Neural cell (in vitro differentiated cells): ENCODE measurements around the gene SWI5.

Experiments used
- EZH2 ChIP-seq: fragments of 200-600, 300-800 bp; shearing (Covaris generic), sonication (generic); IDR thresholded peaks from 2 replicates; pipeline ENCODE4 v1.6.1; 2014; ENCODE audit warnings: antibody characterized with exemption, low read length, borderline replicate concordance, mild to moderate bottlenecking; ENCODE audit not compliant: insufficient read depth, poor library complexity, severe bottlenecking
- SMC3 ChIP-seq: fragments of 450-650 bp; conservative IDR thresholded peaks from 2 replicates; pipeline ENCODE4 v1.6.1; 2014; ENCODE audit warnings: antibody characterized with exemption, mild to moderate bottlenecking, moderate library complexity; ENCODE audit not compliant: poor library complexity
- TAF1 ChIP-seq: IDR thresholded peaks from 2 replicates; pipeline ENCODE4 v1.6.1; 2012; ENCODE audit warnings: low read depth
- TF ChIP-seq, protein P1 (sequence below): fragments of 450-650 bp; IDR thresholded peaks from 2 replicates; pipeline ENCODE4 v1.5.1; 2014; ENCODE audit warnings: antibody characterized with exemption, mild to moderate bottlenecking, moderate library complexity; ENCODE audit not compliant: poor library complexity, severe bottlenecking

DNA sequence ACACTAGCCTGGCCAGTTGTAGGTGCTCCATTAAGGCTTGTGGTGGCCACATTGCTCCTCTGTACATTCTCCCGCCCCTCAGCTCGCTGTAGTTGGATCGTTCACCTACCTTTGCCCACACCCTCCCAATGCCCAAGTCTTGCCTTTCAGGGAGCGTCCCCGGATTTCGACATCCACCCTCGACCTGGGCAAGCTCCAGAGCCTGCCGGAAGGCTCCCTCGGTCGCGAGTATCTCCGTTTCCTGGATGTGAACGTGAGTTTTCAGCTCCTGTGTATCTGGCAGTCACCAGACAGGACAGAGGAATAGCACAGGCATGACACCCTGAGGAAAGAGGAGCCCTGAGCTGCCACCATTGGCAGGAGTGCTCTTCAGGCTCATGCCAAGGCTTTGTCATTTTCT is 49.6 kb downstream of the SWI5 start:
- no peak for TF ChIP-seq EZH2
- TF ChIP-seq, protein P1, sequence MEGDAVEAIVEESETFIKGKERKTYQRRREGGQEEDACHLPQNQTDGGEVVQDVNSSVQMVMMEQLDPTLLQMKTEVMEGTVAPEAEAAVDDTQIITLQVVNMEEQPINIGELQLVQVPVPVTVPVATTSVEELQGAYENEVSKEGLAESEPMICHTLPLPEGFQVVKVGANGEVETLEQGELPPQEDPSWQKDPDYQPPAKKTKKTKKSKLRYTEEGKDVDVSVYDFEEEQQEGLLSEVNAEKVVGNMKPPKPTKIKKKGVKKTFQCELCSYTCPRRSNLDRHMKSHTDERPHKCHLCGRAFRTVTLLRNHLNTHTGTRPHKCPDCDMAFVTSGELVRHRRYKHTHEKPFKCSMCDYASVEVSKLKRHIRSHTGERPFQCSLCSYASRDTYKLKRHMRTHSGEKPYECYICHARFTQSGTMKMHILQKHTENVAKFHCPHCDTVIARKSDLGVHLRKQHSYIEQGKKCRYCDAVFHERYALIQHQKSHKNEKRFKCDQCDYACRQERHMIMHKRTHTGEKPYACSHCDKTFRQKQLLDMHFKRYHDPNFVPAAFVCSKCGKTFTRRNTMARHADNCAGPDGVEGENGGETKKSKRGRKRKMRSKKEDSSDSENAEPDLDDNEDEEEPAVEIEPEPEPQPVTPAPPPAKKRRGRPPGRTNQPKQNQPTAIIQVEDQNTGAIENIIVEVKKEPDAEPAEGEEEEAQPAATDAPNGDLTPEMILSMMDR: no peak
- TF ChIP-seq TAF1: no peak
- TF ChIP-seq SMC3: no peak
